Stimulated activated CD4-positive, alpha-beta T cell treated with anti-CD3 and anti-CD28 coated beads, Interleukin-4, amount 100 ng/mL, for 24 hours (primary cell): Measurements from ENCODE around the gene HIBADH.

Experiments used
- DNase-seq: peaks from one replicate; pipeline ENCODE4 v3.0.0-alpha.2; 2020

The HIBADH gene

DNA sequence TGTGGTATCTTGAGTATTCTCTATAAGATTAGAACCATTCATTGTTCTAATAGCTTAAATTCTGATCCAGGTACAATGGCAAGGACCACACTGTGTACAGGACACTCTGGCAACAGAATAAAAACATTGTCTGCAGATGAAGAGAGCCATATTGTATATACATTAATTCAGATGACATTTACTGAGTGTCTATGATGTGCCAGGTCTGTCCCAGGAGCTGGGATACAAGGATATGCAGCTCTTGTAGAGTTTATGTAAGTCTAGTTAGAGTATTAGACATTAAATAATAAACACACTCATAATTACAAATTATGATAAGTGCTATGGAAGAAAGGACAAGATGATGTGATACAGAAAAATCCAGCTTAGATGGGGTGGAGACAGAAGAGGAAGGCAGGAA, 184.1 kb downstream of the HIBADH start:
- DNase-seq, result no peak

DNA sequence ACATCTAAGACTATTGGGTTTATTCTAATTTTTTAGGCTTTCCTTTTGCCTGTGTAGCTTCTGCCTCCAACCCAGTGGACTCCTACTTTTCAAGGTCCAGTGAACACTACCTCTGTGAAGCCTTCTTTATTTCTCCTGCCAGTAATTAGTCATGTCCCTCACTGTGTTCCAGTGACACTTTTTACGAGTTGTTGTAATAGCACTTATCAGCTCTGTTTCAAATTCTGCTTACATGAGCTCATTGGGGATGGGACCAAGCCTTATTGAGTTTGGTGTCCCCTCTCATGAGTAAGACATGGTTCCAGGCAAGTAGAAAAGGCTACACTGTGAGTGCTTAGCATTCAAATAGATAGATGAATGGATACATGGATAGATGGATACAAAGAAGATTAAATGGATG, 184.6 kb downstream of the HIBADH start:
- DNase-seq, result no peak

DNA sequence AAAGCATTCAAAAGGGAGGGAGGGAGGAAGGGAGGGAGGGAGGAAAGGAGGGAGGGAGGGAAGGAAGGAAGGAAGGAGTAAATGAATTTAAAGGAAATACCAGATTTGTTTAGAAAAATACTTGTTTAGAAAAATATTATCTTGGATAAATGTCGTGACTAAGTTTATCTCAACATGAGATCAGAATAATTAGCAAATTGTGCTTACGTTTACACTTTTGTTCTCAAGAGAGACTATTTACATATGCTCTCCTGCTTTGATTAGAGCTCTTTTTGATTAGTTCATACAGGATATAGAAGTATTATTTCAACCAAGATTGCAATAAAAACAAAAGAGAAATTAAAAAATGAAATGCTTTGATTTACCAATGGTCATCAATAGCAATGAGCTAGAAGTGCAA, 186.2 kb downstream of the HIBADH start:
- DNase-seq, result no peak
